ENCODE data around the gene RIMS4. TPM values are rescaled to one million over a fixed set of nuclear protein-coding genes. Genes with fewer than 3 reads are reported as not detected.

The RIMS4 gene
- total and polyA plus RNA-seq, 2 of the 13 experiments (the other 11 are each of a cell fraction or from before 2014, with no cell fraction given) = 0.01 to 0.07 TPM

GRCh38 chr20:44830523-44830922, 20.2 kb upstream of the RIMS4 start:
- Histone ChIP-seq H3K9me3 (ENCODE audit: low read length) (no peaks in the 10 kb centered on the region), H3K27ac (ENCODE audit: extremely low read length, insufficient read depth, low read length) (no peak overlapping the region), H3K4me2 (ENCODE audit: low read depth, low read length) (no peak overlapping the region), H3K79me2 (ENCODE audit: insufficient read depth, low read length) (no peaks in the 10 kb centered on the region), H3K4me3 (replicated peaks in 1 of 3; ENCODE audit: insufficient read depth in 1 of 3, low read depth in 2 of 3, low read length in 3 of 3) (no peak overlapping the region), H3K4me1 (ENCODE audit: insufficient read depth, low read length) (no peaks in the 10 kb centered on the region), H3K27me3 (ENCODE audit: control insufficient read depth in 1 of 2, insufficient read depth in 2 of 2, low read length in 2 of 2) (peaks cover 3 to 17% of the 10 kb centered on the region in 2 experiments; a peak in 1 of 5 replicates), H2AFZ (ENCODE audit: low read length) (no peak overlapping the region), H3K36me3 (replicated peaks in 1 of 2; ENCODE audit: control insufficient read depth in 1 of 2, insufficient read depth in 2 of 2, low read length in 2 of 2) (no peaks in the 10 kb centered on the region), H4K20me1 (ENCODE audit: insufficient read depth, low read length) (no peaks in the 10 kb centered on the region), H3K9ac (ENCODE audit: insufficient read depth, low read depth, low read length) (no peak overlapping the region)
- DNase-seq (ENCODE audit: low spot score) (no peak), ATAC-seq (no peak), FAIRE-seq (no peak)
- in situ Hi-C loops (cut with HindIII; ENCODE audit: extremely low pct_ligation_motif_present, low pct_unique_long_range_greater_than_20kb) (no loop called here), intact Hi-C loops (cut with micrococcal nuclease; ENCODE audit: unreplicated experiment) (no loop called here)
- no TSS peak for BruUV-seq (replicated peaks)
- POLR2A ChIA-PET = no interaction called here
- CTCF ChIA-PET (ENCODE audit: low intra/inter-chr PET ratio, low total read pairs) = no interaction called here
- TF ChIP-seq CEBPB (IDR thresholded peaks at IDR 0.05; ENCODE audit: borderline replicate concordance, low read depth, low read length) = no peak
- no peak for TF ChIP-seq ZBED4 (CRISPR knock-in tag; IDR thresholded peaks at IDR 0.05; ENCODE audit: borderline replicate concordance)
- TF ChIP-seq ZBTB40 (IDR thresholded peaks at IDR 0.05) = no peak
- no peak for TF ChIP-seq ZBTB40 (CRISPR knock-in tag; IDR thresholded peaks at IDR 0.05)
- TF ChIP-seq EEA1 (CRISPR knock-in tag; IDR thresholded peaks at IDR 0.05; ENCODE audit: borderline replicate concordance) = no peak
- no peak for TF ChIP-seq THAP9 (CRISPR knock-in tag; IDR thresholded peaks at IDR 0.05; ENCODE audit: borderline replicate concordance)
- no peak for TF ChIP-seq CREB1 (IDR thresholded peaks at IDR 0.05)
- TF ChIP-seq CREB1 (CRISPR knock-in tag; IDR thresholded peaks at IDR 0.05) = no peak
- no peak for TF ChIP-seq RARG (CRISPR knock-in tag; IDR thresholded peaks at IDR 0.05; ENCODE audit: low read depth)
- no peak for TF ChIP-seq ZNF816 (CRISPR knock-in tag; IDR thresholded peaks at IDR 0.05; ENCODE audit: borderline replicate concordance)
